GM21390 (cell line): ENCODE results near the gene CLN3.
"Not testable (repeated sequence)": the region's sequence is repeated elsewhere in the genome, so short reads cannot be mapped to it uniquely, and the experiment has no call there.

ENCODE experiments used
- ATAC-seq: cut with Tn5 transposase; IDR thresholded peaks from one replicate; pipeline ENCODE4 v1.9.1; 2021; ENCODE audit not compliant: unreplicated experiment

CLN3 gene

DNA sequence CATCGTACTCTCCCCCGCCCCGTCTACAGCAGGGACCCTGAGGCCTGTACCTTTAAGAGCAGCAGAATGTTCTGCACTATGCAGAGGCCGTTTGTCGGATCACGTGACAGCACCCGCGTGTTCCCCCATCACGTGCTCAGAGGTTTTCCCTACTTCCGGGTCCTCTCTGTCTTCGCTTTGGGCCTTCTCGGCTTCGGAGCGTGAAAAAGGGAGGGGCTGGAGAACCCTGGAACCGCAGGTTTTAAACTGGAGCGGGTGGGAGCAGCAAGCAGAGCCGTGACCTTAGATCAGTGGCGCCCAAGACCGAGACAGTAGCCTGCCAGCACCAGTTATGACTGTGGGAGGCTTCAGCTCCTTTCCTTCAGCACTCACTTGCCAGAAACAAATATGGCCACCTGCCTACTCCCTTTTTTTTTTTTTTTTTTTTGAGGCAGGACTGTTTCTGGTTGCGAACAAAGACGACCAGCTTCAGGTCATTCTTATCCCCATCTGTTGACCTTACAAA is at the start of gene CLN3:
CLN3 (minus strand) TSS at position 105 of the 505 bp plus-strand sequence. CDS start 315 bp downstream, outside the sequence.
- ATAC-seq = peak; percentile 62

- no peak for ATAC-seq
These were observed 48.5 kb upstream of the CLN3 start for GRCh38 chr16:28540346-28540745.

GRCh38 chr16:28538733-28539596 is 47.1 kb upstream of the CLN3 start, which contains the start of gene NUPR1:
Gene NUPR1 (minus strand): TSS chr16:28538974. CDS start chr16:28538907, 67 bp downstream.
- ATAC-seq = no peak

GRCh38 chr16:28537964-28538732 is 46.3 kb upstream of the CLN3 start:
- ATAC-seq = no peak

- ATAC-seq = no peak
These were observed 45.2 kb upstream of the CLN3 start for GRCh38 chr16:28537076-28537475.

DNA sequence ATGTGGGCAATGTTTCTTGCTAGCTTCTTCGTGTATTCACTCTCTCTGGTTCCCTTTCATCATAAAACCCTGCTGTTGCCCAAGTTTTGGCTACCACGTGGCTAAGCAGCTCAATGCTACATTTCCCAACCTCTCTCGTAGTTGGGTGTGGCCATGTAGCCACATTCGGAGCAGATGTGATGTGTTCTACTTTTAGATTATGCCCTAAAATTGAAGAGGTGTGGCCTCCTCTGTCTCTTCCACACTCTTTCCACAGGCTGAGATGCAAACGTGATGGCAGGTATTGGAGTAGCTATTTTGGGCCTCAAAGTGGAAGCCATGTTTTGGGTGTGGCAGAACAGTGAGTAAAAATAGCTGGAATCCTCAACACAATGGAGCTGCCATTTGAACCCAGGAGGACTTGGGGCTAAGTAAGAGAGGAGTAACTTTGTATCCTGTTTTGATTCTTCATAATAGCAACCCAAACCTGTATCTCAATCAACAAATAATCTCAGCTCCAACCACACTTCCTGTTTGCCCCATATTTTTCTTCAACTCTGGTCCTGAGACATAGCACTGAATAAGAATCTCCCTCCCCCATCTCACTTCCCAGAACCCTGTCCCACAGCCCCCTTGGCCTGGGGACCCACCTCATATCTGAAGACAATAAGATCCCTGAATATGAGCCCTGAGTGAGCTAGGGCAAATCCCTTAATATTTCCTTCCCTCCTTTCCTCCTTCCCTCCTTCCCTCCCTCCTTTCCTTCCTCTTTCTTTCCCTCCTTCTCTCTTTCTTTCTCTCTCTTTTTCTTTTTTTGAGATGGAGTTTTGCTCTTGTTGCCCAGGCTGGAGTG is 42.9 kb upstream of the CLN3 start:
- no peak for ATAC-seq

GRCh38 chr16:28532940-28533647 is 41.2 kb upstream of the CLN3 start:
- ATAC-seq = no peak

DNA sequence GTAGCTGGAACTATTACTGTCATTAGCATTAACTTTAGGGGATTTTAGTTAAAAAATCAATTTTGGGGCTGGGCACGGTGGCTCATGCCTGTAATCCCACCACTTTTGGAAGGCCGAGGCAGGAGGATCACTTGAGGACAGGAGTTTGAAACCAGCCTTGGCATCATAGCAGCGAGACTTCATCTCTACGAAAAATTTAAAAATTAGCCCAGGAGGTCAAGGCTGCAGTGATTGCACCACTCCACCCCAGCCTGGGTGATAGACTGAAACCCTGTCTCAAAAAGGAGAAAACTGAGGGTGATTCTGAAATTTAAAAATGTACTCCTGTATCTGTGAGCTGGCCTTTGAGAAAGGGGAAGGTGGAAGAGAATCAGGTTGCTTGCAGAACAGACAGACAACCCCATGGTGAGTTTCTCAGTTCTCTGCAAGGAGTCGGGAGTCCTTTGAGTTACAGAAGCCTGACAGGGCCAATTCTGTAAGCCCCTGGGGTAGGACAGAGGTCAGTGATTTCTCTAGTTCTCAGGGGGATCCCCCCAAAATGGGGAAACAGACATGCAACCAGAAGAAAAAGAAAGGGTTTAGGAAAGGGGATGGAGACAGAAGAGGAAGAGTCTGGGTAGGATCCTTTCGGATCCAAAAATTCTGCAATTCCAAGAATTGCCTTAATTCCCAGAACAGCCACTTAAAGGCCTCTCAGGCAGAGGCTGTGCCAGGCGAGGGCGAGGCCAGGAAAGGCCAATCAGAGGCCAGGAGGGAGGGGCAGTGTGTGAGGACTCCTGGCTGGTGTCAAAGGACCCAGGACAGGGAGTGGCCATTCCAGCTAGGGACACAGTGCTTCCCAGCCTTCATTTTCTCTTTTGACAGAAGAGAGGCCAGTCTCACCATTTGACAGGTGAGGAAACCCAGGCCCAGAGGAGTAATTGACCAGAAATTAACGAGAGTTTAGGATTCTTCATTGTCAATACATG is 40.2 kb upstream of the CLN3 start:
- no peak for ATAC-seq

GRCh38 chr16:28529124-28529523 is 37.2 kb upstream of the CLN3 start:
- no peak for ATAC-seq

DNA sequence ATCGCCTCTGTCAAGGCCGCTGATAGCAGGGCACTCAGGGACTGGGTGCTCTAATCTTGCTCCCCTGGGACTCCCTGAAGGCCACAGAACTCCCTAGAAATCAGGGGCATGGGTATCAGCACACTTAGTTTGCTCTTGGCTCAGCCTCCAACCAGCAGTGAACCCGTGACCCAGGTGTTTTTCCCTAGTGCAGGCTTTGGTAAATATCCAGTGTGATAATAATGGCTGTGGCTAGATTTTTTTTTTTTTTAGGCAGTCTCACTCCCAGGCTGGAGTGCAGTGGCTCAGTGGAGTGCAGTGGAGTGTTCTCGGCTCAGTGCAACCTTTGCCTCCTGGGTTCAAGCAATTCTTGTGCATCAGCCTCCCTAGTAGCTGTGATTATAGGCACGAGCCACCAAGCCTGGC is 36.6 kb upstream of the CLN3 start:
- ATAC-seq = no peak

DNA sequence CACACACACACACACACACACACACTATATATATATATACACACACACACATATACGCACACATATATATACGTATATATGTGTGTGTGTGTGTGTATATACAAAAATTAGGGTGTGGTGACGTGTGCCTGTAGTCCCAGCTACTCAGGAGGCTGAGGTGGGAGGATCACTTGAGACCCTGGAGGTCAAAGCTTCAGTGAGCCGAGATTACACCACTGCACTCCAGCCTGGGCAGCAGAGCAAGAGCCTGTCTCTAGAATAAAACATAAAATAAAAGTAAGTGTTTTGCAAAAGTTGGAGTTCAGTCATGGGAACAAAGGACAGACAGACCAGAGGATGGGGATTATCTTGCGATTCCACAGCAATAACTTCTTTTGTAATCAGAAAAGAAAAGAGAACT is 36.1 kb upstream of the CLN3 start:
- ATAC-seq = no peak

DNA sequence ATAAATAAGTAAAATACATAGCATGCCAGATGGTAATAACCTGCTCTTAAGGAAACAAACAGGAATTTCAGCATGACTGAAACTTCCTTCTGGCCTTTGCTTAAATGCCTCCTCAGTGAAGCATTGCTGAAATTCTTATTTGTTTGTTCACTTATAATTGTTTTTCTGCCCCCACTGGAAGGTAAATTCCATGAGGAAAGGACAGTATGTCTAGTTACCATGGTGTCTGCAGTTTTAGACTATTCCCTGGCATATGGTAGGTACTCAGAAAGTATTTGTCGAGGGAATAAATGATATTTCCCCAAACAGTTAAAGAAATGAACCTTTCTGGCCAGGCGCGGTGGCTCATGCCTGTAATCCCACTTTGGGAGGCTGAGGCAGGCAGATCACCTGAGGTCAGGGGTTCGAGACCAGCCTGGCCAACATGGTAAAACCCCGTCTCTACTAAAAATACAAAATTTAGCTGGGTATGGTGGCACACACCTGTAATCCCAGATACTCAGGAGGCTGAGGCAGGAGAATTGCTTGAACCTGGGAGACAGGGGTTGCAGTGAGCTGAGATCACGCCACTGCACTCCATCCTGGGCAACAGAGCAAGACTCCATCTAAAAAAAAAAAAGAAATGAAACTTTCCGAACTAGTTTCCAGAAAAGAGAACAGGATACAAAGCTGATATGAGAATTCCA is 35.4 kb upstream of the CLN3 start:
- not testable (repeated sequence) for ATAC-seq

- no peak for ATAC-seq
These were observed 34.6 kb upstream of the CLN3 start for GRCh38 chr16:28526201-28527099.

DNA sequence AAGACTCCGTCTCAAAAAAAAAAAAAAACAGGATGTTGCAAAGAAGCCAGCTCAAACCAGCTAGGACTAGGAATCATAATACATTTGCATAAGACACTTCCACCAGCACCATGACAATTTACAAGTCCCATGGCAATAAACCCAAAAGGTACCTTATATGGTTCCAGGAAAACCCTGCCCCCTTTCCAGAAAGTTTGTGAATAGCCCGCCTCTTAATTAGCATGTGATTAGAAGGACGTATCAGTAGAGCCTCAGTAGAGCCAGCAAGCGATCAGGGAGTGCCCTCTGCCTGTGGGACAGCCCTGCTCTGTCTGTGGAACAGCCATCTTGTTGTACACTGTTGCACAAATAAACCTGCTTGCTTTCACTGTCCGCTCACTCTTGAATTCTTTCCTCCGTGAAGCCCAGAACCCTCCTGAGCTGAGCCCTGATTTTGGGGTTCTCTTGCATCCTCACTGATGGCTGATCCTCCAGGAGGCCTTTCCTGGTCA is 32.9 kb upstream of the CLN3 start:
- no peak for ATAC-seq

DNA sequence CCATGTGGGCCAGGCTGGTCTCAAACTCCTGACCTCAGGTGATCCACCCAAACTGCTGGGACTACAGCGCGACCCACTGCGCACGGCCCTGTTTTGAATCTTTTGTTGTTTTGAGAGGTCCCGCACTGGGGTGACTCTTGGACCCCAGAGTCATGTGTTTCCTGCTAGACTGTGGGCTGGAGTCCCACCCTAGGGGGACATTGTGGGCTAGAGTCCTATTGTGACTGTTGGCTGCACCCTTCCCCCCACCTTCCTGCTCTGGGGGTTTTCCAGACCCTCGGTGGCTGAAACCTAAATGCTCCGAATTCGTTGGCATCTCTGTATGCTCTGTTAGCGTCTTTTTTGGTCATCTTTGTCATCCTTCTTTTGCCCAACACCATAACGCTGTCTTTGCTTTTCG is 30.9 kb upstream of the CLN3 start:
- ATAC-seq = no peak

- ATAC-seq = no peak
These were observed 29.6 kb upstream of the CLN3 start for GRCh38 chr16:28521436-28521835.

DNA sequence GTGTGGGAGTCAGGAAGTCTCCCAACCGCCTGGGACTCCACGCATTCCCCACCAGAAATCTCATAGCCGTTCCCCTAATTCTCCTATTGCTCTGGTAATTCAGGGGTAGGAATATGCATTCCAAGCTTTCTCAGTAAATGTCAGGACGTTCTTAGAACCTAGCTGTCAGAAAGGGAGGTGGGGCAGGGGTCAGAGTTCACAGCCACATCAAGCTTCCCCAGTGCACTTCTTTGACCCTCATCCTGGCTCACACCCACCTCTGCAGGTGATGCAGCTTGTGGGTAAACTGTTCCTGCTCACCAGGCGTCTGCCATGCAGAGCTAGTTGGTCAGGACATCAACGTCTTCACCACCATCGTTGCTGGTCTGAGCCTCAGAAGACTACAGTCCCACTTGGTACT is 28.8 kb upstream of the CLN3 start:
- no peak for ATAC-seq
